ENCODE results near the gene NOTCH1. TPM values are rescaled to one million over a fixed set of nuclear protein-coding genes. Genes with fewer than 3 reads are reported as not detected.

The NOTCH1 gene
- total RNA-seq, 1 experiment from 2014 or later: 53.4 TPM

- intact Hi-C loops (cut with micrococcal nuclease): no loop called here
- Mint-ChIP-seq H3K4me1 (ENCODE audit: insufficient read depth, unreplicated experiment) (no peaks in the 10 kb centered on the region), H3K36me3 (ENCODE audit: insufficient read depth, unreplicated experiment) (peaks cover 95% of the 10 kb centered on the region), H3K9me3 (ENCODE audit: unreplicated experiment) (no peaks in the 10 kb centered on the region), H3K27ac (ENCODE audit: low read depth, unreplicated experiment) (no peak overlapping the region), H3K4me3 (ENCODE audit: unreplicated experiment) (no peak overlapping the region), H3K27me3 (ENCODE audit: insufficient read depth, unreplicated experiment) (no peaks in the 10 kb centered on the region)
- CTCF ChIA-PET: interaction anchor here (1.0 to 1.4 kb wide), 3 partner anchors 16 to 266 kb away, joined by 3 read pairs; no protein-coding TSS in a partner anchor
- POLR2A ChIA-PET: interaction anchor here (0.5 kb wide), 1 partner anchor 471 kb away, joined by 3 read pairs; no protein-coding TSS in a partner anchor
- no peak for TF ChIP-seq CTCF (IDR thresholded peaks at IDR 0.05; ENCODE audit: unreplicated experiment)
- no peak for DNase-seq (ENCODE audit: unreplicated experiment)
- BruUV-seq (replicated peaks): no TSS peak
Observed at GRCh38 chr9:136459425-136459824, 86.4 kb downstream of the NOTCH1 start.

GRCh38 chr9:136457326-136457725 lies 88.5 kb downstream of the NOTCH1 start:
- Mint-ChIP-seq H3K9me3 (ENCODE audit: unreplicated experiment) (no peaks in the 10 kb centered on the region), H3K4me3 (ENCODE audit: unreplicated experiment) (no peak overlapping the region), H3K36me3 (ENCODE audit: insufficient read depth, unreplicated experiment) (peaks cover 97% of the 10 kb centered on the region), H3K27me3 (ENCODE audit: insufficient read depth, unreplicated experiment) (no peaks in the 10 kb centered on the region), H3K27ac (ENCODE audit: low read depth, unreplicated experiment) (no peak overlapping the region), H3K4me1 (ENCODE audit: insufficient read depth, unreplicated experiment) (no peaks in the 10 kb centered on the region)
- ChIA-PET POLR2A (interaction anchor here (1.5 kb wide), 1 partner anchor 12 kb away, joined by 3 read pairs; no protein-coding TSS in a partner anchor), CTCF (no interaction called here)
- no TSS peak for BruUV-seq (replicated peaks)
- no peak for DNase-seq (ENCODE audit: unreplicated experiment)
- no peak for TF ChIP-seq CTCF (IDR thresholded peaks at IDR 0.05; ENCODE audit: unreplicated experiment)
- intact Hi-C loops (cut with micrococcal nuclease): no loop called here

GRCh38 chr9:136456258-136456657 lies 89.6 kb downstream of the NOTCH1 start:
- no peaks in the 10 kb centered on the region for H3K9me3 Mint-ChIP-seq (ENCODE audit: unreplicated experiment)
- POLR2A ChIA-PET: no interaction called here
- intact Hi-C loops (cut with micrococcal nuclease): no loop called here
- no peak for TF ChIP-seq CTCF (IDR thresholded peaks at IDR 0.05; ENCODE audit: unreplicated experiment)
- no peaks in the 10 kb centered on the region for H3K27me3 Mint-ChIP-seq (ENCODE audit: insufficient read depth, unreplicated experiment)
- peaks cover 97% of the 10 kb centered on the region for H3K36me3 Mint-ChIP-seq (ENCODE audit: insufficient read depth, unreplicated experiment)
- no peak overlapping the region for H3K4me3 Mint-ChIP-seq (ENCODE audit: unreplicated experiment)
- no peak overlapping the region for H3K27ac Mint-ChIP-seq (ENCODE audit: low read depth, unreplicated experiment)
- DNase-seq (ENCODE audit: unreplicated experiment): no peak
- no TSS peak for BruUV-seq (replicated peaks)
- CTCF ChIA-PET: no interaction called here
- H3K4me1 Mint-ChIP-seq (ENCODE audit: insufficient read depth, unreplicated experiment): no peaks in the 10 kb centered on the region

GRCh38 chr9:136455043-136456002 lies 90.5 kb downstream of the NOTCH1 start:
- H3K4me1 Mint-ChIP-seq (ENCODE audit: insufficient read depth, unreplicated experiment): no peaks in the 10 kb centered on the region
- no peaks in the 10 kb centered on the region for H3K9me3 Mint-ChIP-seq (ENCODE audit: unreplicated experiment)
- POLR2A ChIA-PET: no interaction called here
- intact Hi-C loops (cut with micrococcal nuclease): no loop called here
- H3K4me3 Mint-ChIP-seq (ENCODE audit: unreplicated experiment): no peak overlapping the region
- CTCF ChIA-PET: no interaction called here
- peaks cover 97% of the 10 kb centered on the region for H3K36me3 Mint-ChIP-seq (ENCODE audit: insufficient read depth, unreplicated experiment)
- no peaks in the 10 kb centered on the region for H3K27me3 Mint-ChIP-seq (ENCODE audit: insufficient read depth, unreplicated experiment)
- no peak for TF ChIP-seq CTCF (IDR thresholded peaks at IDR 0.05; ENCODE audit: unreplicated experiment)
- no peak overlapping the region for H3K27ac Mint-ChIP-seq (ENCODE audit: low read depth, unreplicated experiment)
- no peak for DNase-seq (ENCODE audit: unreplicated experiment)
- no TSS peak for BruUV-seq (replicated peaks)

Measured in MCF 10A (cell line).